ENCODE results near the gene PITPNM3.
A peak's percentile ranks its signal among the peaks of the same experiment; 100 is the strongest.

Gene PITPNM3

DNA sequence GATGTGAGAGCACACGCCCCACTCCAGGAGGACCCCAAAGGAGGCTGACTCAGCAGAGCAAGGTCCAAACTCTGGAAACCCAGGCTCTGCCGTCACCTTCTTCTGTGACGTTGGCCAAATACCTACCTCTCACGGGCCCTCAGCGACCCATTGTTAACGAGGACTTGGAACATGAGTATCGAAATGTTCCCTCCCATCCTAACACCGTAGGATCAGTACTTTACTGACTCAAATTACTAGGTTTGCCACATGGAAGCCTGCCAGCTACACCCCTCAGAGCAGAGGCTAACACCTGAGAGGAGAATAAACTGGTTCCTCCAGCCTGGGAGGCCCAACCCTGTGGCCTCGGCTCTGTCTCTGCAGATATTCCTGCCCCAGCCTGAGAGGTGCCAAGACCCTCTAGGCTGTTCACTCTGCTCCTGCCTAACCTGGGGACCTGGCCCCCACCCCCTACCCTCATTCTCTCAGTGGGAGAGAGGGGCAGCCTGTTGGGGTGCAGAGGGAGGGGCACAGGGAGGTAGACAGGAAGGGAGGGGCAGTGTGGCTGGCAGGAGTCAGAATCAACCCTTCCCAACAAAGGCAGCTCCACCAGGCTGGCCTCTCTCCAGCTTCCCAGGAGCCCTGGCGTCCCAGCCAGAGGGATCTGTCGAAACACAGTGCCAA is 4.4 kb downstream of the PITPNM3 start:
- peak in 5 of 56 donors; percentile 9 to 36 (median 27) for DNase-seq

- no peak for DNase-seq
These were observed 5.0 kb downstream of the PITPNM3 start for GRCh38 chr17:6551356-6551755.

- no peak for DNase-seq
These were observed 6.8 kb downstream of the PITPNM3 start for GRCh38 chr17:6549384-6550036.

DNA sequence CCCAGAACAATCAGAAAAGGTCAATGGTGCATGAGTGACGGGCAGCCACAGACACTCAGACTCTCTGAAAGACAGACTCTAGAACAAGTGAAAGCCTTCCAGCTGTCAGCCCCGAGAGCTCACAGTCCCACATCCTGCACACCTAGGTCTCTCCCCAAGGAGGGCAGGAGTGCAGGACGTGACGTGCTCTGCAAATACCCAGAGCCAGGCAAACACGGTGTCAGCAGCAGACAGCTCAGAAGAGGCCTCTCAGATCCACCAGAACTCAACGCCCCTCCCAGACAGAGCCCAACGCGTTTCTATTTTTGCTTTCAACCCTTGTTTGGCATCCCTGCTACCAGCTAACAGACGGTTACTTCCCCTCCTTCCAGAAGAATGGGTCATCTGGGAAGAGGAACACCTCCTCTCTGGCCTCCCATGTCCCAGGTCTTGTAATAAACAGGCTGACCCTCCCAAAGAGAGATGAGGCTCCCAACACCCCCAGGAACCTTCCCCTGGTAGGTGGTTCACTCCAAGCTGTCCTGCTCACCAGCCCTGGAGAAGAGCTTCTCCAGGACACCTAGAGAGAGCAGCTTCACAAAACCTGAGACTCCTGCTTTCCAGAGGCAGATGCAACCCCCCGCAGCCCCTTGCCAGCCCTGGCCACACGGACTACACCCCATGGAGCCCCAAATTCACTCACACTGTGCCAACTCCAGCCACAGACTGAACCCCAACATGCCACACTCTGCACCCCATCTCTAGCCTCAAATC is 7.6 kb downstream of the PITPNM3 start:
- DNase-seq = peak in 7 of 56 donors; percentile 8 to 27 (median 14)

DNA sequence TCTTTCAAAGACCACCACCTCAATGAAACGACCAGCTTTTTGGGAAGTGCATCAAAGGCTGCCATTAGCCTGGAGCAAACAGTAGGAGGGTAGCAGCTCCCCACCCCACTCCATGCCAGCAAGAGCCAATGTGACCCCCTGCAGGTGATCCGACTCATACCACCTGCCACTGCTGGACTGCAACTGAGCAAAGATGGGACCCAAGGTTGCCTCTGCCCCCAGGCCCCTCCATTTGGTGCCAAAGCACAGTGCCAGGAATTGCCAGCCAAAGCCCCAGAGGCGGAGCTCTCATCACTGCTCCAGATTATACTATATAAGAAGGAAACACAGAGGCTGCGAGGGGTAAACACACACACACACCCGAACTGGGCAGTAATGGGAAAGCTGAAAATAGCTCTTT is 8.3 kb downstream of the PITPNM3 start:
- no peak for DNase-seq

DNA sequence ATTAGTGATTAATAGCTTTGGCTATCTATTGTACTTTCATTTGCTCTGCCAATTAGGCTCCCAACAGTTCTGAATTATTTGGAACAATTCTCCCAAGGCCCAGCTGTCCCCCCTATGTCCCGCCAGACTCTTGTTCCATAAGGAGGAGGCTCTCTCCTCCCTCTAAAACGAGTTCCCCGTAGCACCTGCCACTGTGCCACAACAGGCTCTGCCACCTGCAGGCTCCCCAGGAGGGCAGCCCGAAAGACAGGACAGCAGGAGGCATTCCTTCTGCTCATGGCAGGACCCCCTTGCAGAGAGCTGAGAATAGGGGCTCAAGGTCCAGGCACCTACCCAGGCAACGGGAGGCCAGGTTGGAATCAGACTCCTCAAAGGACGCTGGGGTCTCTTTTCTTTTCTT is 9.0 kb downstream of the PITPNM3 start:
- no peak for DNase-seq

DNA sequence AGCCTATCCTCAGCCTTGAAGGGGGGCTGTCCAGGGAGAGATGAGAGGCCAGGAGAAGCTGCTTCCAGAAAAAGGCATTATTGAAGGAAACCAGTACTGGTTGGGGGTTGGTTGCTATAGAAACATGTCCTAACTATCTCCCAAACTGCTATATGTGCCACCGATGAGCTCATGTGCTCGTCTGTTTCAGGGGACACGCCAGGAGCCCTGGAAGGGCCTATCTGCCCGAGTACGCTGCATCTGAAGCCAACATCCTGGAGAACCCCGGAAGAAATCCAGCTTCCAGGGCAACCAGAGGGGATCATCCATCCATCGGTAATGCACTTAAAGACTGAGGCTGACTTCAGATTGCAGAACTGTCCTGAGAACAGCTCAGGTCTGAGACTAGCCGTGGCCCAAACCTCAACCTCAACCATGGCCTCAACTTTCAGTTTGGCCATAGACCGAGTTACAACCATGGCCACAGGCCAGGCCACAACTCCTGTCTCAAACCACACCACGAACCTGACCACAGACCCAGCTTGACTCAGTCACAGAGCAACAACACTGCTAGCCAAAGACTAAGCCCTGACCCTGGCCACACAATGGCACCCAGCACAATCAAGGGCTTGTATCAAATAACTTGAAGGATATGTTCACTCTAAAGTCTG is 10.2 kb downstream of the PITPNM3 start:
- DNase-seq = peak in 6 of 56 donors; percentile 11 to 25 (median 13)

DNA sequence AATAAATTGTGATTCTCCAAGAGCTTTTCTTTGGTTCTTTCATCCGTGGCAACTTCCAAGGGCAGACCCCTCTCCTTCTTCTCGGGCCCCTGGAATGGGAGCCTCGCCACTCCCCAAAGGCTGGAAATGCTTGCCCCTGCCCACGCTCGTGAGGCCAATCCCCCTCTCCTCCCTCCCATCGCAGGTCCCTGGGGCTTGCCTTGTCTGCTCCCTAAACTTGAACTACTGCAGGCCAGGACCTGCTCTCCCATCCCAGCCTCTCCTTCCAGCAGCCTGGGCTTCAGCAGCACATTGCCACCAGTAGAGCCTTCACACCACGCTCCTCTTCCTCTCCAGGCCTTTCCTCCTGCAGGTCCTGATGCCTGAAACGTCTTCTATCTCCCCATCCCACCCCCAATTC is 11.1 kb downstream of the PITPNM3 start:
- no peak for DNase-seq

- DNase-seq = no peak
These were observed 12.4 kb downstream of the PITPNM3 start for GRCh38 chr17:6544011-6544370.

DNA sequence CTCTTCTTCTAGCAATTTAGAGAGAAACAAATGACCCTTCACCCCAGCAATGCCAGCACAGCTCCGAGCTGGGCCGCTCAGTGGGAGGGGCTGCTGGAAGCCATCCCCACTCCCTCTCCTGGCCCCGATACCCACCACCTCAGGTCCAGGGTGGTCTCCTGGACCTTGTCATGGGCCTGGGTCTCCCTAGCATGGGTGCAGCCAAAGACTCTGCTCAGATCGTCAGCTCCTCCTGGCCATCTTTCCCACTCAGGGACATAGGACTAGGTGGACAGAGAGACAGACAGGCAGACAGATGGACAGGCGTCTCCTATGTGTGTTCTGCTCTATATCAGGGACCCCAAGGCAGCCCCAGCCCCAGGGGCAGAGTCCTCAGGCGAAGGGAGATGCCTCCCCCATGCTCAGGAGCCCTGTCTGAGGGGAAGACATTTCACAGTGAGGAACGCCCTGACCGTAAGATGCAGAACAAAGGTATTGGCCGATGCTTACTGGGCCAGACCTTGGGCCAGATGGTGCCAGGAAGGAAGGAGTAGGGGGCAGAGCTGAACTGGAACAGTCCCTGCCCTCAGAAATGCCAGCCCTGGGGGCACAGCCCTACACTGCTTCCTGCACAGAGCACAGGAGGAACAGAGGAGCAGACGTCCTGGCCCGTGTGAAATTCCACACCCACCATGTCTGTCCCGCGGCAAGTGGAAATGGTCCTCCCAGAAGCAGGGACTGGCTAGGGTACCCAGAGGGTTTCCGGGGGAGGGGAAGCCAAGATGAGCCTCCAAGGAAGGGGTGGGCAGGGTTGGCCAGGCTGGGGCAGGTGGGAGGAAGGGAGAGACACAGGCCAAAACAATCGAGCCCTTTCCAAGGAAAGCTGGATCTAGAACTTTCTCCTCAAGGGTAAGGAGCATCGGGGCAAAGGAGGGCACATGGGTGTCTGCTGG is 13.0 kb downstream of the PITPNM3 start:
- DNase-seq = no peak

DNA sequence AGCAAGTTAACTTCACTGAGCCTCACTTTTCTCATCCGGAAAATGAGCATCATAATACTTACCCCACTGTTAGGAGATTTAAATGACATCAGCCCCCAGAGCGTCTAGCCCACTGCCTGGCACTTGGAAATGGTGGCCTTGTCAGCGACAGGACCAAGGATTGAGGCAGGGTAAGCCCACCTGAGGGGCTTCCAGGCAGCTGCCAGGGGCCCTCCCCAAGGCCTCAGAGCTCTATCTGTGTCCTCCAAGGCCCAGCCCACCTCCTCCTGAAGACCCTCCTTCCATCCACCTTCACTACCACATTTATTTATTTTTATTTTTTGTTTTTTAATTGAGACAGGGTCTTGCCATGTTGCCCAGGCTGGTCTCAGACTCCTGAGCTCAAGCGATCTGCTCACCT is 13.8 kb downstream of the PITPNM3 start:
- no peak for DNase-seq

GRCh38 chr17:6541886-6542285 is 14.5 kb downstream of the PITPNM3 start:
- no peak for DNase-seq

DNA sequence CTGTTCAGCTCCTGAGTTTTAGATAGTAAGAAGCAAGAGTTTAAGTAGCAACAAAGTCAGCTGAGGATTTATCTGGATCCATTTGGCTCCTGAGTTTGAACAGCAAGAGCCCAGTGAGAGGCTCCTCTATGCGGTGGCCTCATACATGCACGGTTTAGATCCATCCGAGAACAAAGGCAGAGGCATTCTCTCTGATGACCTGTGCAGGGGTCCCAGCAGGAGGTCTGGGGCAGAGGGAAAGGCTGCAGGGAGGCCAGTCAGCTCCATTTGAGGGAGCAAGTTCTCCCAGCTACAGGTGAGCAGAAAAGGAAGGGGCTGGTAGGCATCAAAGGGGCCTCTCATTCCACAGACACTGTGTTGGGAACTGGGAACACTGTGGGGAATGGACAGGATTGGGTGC is 16.5 kb downstream of the PITPNM3 start:
- no peak for DNase-seq

DNA sequence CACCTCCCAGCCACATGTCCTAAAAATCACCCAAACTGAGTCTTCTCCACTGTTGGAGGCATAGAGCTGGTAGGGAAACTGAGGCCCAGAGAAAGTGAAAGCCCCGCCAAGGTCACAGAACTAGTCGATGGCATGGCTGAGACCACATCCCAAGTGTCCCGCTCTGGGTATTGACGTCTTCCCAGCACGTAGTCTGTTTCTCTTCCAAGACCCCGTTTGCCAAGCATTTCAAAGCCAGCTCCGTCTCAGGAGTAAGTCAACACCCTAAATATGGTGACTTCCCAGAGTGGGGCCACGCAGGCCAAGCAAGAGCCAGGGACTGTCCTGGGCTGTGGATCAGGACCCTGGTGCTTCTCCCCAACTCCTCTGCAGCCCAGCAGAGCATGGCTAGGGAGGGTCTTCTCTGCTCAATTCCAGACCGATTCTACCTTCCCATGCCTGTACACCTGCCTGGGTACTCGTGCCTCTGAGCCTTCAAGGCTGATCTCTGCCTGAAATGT is 19.7 kb downstream of the PITPNM3 start:
- no peak for DNase-seq

- DNase-seq = no peak
These were observed 20.3 kb downstream of the PITPNM3 start for GRCh38 chr17:6536053-6536452.

DNA sequence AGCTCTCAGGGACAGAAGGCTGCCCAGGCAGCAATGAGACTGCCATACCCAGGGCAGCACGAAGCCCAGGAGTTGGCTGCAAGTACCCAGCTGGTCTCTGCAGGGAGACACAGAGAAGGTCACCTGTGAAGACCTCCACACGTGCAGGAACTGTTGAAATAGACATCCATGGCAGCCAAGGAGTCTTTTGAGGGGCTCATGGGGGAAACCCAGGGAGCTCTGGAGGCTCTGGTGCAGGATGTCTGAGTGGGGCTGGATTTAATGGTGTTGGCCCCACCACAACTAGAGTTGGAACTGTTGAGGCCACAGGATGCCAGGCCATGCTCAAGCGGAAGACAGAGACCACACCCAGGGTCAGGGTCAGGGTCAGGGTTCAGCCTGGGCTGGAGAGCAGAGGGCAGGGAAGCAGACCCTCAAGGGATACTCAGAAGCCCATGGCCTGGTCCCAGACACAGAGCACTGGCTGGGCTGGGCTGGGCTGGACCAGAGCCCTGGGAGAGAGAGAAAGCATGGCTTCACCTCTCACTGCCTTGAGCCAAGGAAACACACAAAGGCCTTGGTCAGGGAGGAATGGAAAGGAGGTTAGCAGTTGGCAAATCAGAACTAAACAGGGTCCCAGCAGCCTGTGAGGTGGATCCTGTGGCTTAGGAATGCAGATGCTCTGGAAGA is 21.4 kb downstream of the PITPNM3 start:
- peak in 2 of 56 donors; percentile 9 to 27 for DNase-seq

DNA sequence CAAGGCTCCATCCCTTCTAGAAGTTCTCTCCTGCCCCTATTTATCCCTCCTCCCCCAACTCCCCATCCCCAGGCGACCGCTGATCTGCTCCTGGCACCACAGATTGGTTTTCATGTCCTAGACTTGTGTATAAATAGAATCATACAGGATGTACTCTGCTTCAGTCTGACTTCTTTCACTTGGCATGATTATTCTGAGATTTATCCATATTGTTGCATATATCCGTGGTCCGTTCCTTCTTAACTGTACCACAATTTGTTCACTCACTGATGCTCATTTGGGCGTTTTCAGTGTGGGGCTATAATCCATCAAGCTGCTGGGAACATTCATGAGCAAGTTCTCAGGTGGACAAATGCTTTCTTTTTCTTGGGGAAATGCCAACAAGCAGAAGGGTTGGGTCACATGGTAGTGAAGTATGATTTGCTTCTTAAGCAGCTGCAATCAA is 23.9 kb downstream of the PITPNM3 start:
- no peak for DNase-seq

DNA sequence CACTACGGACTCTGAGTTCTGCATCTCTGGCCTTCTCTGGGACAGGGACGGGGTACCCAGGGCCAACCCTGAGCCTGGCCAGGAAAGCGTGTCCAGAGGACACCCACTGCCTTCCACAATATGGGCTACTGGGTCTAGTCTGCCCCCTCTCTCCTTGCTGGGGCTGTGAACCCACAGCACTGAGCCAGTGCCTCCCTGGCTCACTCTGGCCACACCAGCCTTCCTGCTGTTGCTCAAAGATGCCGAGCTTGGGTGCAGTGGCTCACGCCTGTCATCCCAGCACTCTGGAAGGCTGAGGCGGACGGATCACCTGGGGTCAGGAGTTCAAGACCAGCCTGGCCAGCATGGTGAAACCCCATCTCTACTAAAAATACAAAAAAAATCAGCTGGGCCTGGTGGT is 24.8 kb downstream of the PITPNM3 start:
- DNase-seq = no peak

- DNase-seq = no peak
These were observed 25.9 kb downstream of the PITPNM3 start for GRCh38 chr17:6530324-6530920.

- DNase-seq = peak in 9 of 56 donors; percentile 10 to 61 (median 17)
These were observed 27.8 kb downstream of the PITPNM3 start for GRCh38 chr17:6528557-6528956.
